Ishikawa (cell line): ENCODE data around the gene RAB7B.

ENCODE experiments used
- CEBPB ChIP-seq: IDR thresholded peaks from 2 replicates; pipeline ENCODE4 v1.6.1; 2012
- CREB1 ChIP-seq: IDR thresholded peaks from 2 replicates; pipeline ENCODE4 v1.6.1; 2012; ENCODE audit warnings: low read depth
- EGR1 ChIP-seq: IDR thresholded peaks from 2 replicates; pipeline ENCODE4 v1.6.1; 2012
- EP300 ChIP-seq: IDR thresholded peaks from 2 replicates; pipeline ENCODE4 v1.6.1; 2012; ENCODE audit warnings: borderline replicate concordance
- FOXM1 ChIP-seq: IDR thresholded peaks from 2 replicates; pipeline ENCODE4 v1.6.1; 2012; ENCODE audit warnings: low read depth, borderline replicate concordance
- MAX ChIP-seq: IDR thresholded peaks from 2 replicates; pipeline ENCODE4 v1.6.1; 2012
- NFIC ChIP-seq: IDR thresholded peaks from 2 replicates; pipeline ENCODE4 v1.6.1; 2012
- RAD21 ChIP-seq: IDR thresholded peaks from 2 replicates; pipeline ENCODE4 v1.6.1; 2012; ENCODE audit warnings: low read depth
- REST ChIP-seq: IDR thresholded peaks from 2 replicates; pipeline ENCODE4 v1.6.1; 2012; ENCODE audit warnings: low read depth, mild to moderate bottlenecking
- TCF12 ChIP-seq: IDR thresholded peaks from 2 replicates; pipeline ENCODE4 v1.6.1; 2012; ENCODE audit warnings: low read depth
- TEAD4 ChIP-seq: IDR thresholded peaks from 2 replicates; pipeline ENCODE4 v1.6.1; 2012
- USF1 ChIP-seq: IDR thresholded peaks from 2 replicates; pipeline ENCODE4 v1.6.1; 2012
- YY1 ChIP-seq: IDR thresholded peaks from 2 replicates; pipeline ENCODE4 v1.6.1; 2012; ENCODE audit warnings: low read depth

- TF ChIP-seq REST (no peak), EGR1 (no peak), NFIC (no peak), YY1 (no peak), TEAD4 (no peak), USF1 (no peak), TCF12 (no peak), EP300 (no peak), CREB1 (no peak), RAD21 (no peak), MAX (no peak), CEBPB (no peak), FOXM1 (no peak)
Measured at GRCh38 chr1:206040328-206040727, 37.1 kb upstream of the RAB7B start.
